Endothelial cell of umbilical vein (primary cell): ENCODE measurements around the gene CHST3.

Experiments used
- CTCF ChIP-seq, 2 donors: IDR thresholded peaks; 1 replicate in 1 of 2; 2 replicates in 1 of 2; pipeline ENCODE4 v1.5.1; 2011; ENCODE audit warnings: low read length in 2 of 2, mild to moderate bottlenecking in 2 of 2, moderate library complexity in 2 of 2, control low read depth in 1 of 2, inconsistent platforms in 1 of 2, low read depth in 1 of 2; ENCODE audit not compliant: insufficient read depth in 1 of 2; ENCODE audit errors: extremely low read depth in 1 of 2
- MAX ChIP-seq: IDR thresholded peaks from 2 replicates; pipeline ENCODE4 v1.6.1; 2011; ENCODE audit not compliant: insufficient read depth, insufficient read length
- POLR2AphosphoS5 ChIP-seq: IDR thresholded peaks from 2 replicates; pipeline ENCODE4 v1.6.1; 2012; ENCODE audit warnings: low read depth, mild to moderate bottlenecking, control low read depth, low read length, moderate library complexity; ENCODE audit not compliant: insufficient read depth

- TF ChIP-seq CTCF (IDR thresholded peaks at IDR 0.05; ENCODE audit: extremely low read depth in 1 of 2, insufficient read depth in 1 of 2, low read depth in 1 of 2, low read length in 2 of 2) (no peak), POLR2AphosphoS5 (no peak), MAX (no peak)
These were observed 31.3 kb downstream of the CHST3 start for GRCh38 chr10:71995449-71995848.
